ENCODE data around the gene EHMT1. TPM values are rescaled to one million over a fixed set of nuclear protein-coding genes. Genes with fewer than 3 reads are reported as not detected.
A peak's percentile ranks its signal among the peaks of the same experiment; 100 is the strongest.
"Not testable (repeated sequence)": the region's sequence is repeated elsewhere in the genome, so short reads cannot be mapped to it uniquely, and the experiment has no call there.

EHMT1 gene
- total and polyA plus RNA-seq, 8 donors = 29.9 to 51.1 (median 32.6) TPM

GRCh38 chr9:137708590-137709284, 89.9 kb downstream of the EHMT1 start:
- Histone ChIP-seq H3K27me3 (no peaks in the 10 kb centered on the region), H3K4me1 (no peaks in the 10 kb centered on the region), H3K27ac (no peak overlapping the region), H3K9me3 (no peaks in the 10 kb centered on the region), H3K36me3 (peaks cover 0 to 5% (median 0%) of the 10 kb centered on the region in 3 donors), H3K4me3 (no peak overlapping the region)
- DNase-seq (no peak), ATAC-seq (no peak), FAIRE-seq (no peak)
- intact Hi-C loops (cut with DNase I) = no loop called here
- 82 to 93% methylated on average over 11 of the region's 11 CpGs for WGBS, 2 donors
- TF ChIP-seq CTCF (IDR thresholded peaks at IDR 0.05) = no peak

GRCh38 chr9:137709411-137710101, 90.8 kb downstream of the EHMT1 start:
- ATAC-seq = no peak
- no peaks in the 10 kb centered on the region for H3K4me1 ChIP-seq
- FAIRE-seq = no peak
- H3K9me3 ChIP-seq = no peaks in the 10 kb centered on the region
- DNase-seq = no peak
- intact Hi-C loops (cut with DNase I) = no loop called here
- 88 to 90% methylated on average over 14 of the region's 14 CpGs for WGBS, 2 donors
- no peak overlapping the region for H3K4me3 ChIP-seq
- no peak for TF ChIP-seq CTCF (IDR thresholded peaks at IDR 0.05)
- H3K27ac ChIP-seq = no peak overlapping the region
- peaks cover 0 to 5% (median 0%) of the 10 kb centered on the region in 3 donors for H3K36me3 ChIP-seq
- no peaks in the 10 kb centered on the region for H3K27me3 ChIP-seq

- WGBS, 2 donors = 84 to 91% methylated on average over 12 of the region's 12 CpGs
- H3K27me3 ChIP-seq = no peaks in the 10 kb centered on the region
- H3K9me3 ChIP-seq = no peaks in the 10 kb centered on the region
- no peak overlapping the region for H3K4me3 ChIP-seq
- H3K4me1 ChIP-seq = no peaks in the 10 kb centered on the region
- H3K27ac ChIP-seq = no peak overlapping the region
- no peak for TF ChIP-seq CTCF (IDR thresholded peaks at IDR 0.05)
- ATAC-seq (no peak), DNase-seq (no peak), FAIRE-seq (no peak)
- peaks cover 0 to 5% (median 0%) of the 10 kb centered on the region in 3 donors for H3K36me3 ChIP-seq
- intact Hi-C loops (cut with DNase I) = no loop called here
These were observed 91.9 kb downstream of the EHMT1 start for GRCh38 chr9:137710704-137711103.

- intact Hi-C loops (cut with DNase I) = no loop called here
- 95 to 96% methylated on average over 17 to 18 of the region's 18 CpGs for WGBS, 2 donors
- FAIRE-seq = no peak
- no peaks in the 10 kb centered on the region for H3K9me3 ChIP-seq
- H3K27ac ChIP-seq = no peak overlapping the region
- no peak for DNase-seq
- peaks cover 0 to 5% (median 2%) of the 10 kb centered on the region in 3 donors for H3K36me3 ChIP-seq
- ATAC-seq = no peak
- no peaks in the 10 kb centered on the region for H3K27me3 ChIP-seq
- no peak for TF ChIP-seq CTCF (IDR thresholded peaks at IDR 0.05)
- H3K4me3 ChIP-seq = no peak overlapping the region
- H3K4me1 ChIP-seq = no peaks in the 10 kb centered on the region
These were observed 92.9 kb downstream of the EHMT1 start for GRCh38 chr9:137711678-137712105.

GRCh38 chr9:137715321-137715720, 96.5 kb downstream of the EHMT1 start:
- no peak overlapping the region for H3K27ac ChIP-seq
- TF ChIP-seq CTCF (IDR thresholded peaks at IDR 0.05) = no peak
- DNase-seq (no peak), FAIRE-seq (no peak), ATAC-seq (peak in 2 of 4 donors; percentile 66 to 75)
- H3K9me3 ChIP-seq = no peaks in the 10 kb centered on the region
- no peaks in the 10 kb centered on the region for H3K27me3 ChIP-seq
- 76% methylated on average over 12 of the region's 12 CpGs for whole genome bisulfite sequencing, 2 donors
- intact Hi-C loops (cut with DNase I) = no loop called here
- no peak overlapping the region for H3K4me3 ChIP-seq
- no peaks in the 10 kb centered on the region for H3K4me1 ChIP-seq
- peaks cover 4 to 10% (median 5%) of the 10 kb centered on the region in 3 donors for H3K36me3 ChIP-seq

GRCh38 chr9:137715866-137716693, 97.3 kb downstream of the EHMT1 start:
- H3K4me3 ChIP-seq; H3K4me1 ChIP-seq; DNase-seq; FAIRE-seq; intact Hi-C loops (cut with DNase I); H3K36me3 ChIP-seq; H3K27ac ChIP-seq; ATAC-seq; H3K9me3 ChIP-seq; H3K27me3 ChIP-seq: not testable (repeated sequence)
- 92 to 95% methylated on average over 7 of the region's 7 CpGs for WGBS, 2 donors
